HG03097 (cell line): ENCODE results near the gene CACNG3.
"Not testable (repeated sequence)": the region's sequence is repeated elsewhere in the genome, so short reads cannot be mapped to it uniquely, and the experiment has no call there.

Source experiments
- ATAC-seq: cut with Tn5 transposase; IDR thresholded peaks from one replicate; pipeline ENCODE4 v1.9.1; 2021; ENCODE audit not compliant: unreplicated experiment, low FRiP score

CACNG3 gene

DNA sequence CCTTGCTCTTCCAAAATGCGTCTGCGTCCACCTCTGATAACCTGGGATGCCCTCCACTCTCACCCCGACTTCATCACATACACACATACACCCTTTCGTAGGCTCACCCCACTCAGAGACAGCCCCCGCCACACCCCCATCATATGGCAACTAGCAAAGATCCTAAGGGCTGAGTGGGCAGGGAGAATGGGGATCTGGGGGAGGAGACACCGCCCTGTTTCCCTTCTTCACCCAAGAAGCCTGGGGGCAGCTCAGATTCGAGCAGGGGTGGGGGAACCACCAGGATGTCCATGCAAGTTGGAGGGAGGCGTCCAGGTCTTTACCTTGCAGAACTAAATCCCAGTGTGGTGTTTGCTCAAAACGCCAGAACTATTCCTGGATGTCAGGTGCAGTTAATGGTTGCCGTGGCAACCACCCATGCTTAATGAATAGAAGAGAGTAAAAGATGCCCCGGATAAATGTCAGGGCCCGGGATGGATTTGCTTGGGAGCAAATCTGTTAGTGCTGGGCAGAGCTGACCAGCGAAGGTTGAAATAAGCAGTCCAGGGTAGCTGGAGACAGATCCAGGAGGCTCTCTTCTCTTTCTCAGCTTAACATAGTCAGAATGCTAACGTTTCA, 72.8 kb downstream of the CACNG3 start:
- ATAC-seq, result no peak

GRCh38 chr16:24332178-24332577, 76.0 kb downstream of the CACNG3 start:
- ATAC-seq, result no peak

DNA sequence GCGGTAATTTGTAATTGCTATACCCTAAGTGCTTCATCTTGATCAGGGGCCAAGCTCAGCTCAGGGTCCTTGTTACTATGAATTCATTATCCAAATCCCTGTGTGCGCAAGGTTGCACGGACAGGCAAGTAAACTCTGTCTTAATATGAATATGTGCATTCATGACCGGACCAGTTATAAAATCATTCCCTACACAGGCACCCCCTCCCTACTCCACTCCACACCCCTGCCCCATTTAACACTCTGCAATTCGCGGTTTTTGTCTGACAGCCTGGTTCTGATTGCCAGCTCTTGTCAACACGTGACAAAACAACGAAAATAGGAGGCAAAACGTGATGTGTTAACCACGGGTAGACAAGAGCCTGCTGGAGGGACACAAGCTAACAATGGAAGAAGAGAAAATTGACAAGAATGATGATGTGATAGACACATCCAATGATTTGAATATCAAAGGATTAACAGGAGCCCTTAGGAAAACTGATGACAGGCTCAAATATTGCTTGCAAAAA, 76.5 kb downstream of the CACNG3 start:
- no peak for ATAC-seq

GRCh38 chr16:24336491-24336890, 80.4 kb downstream of the CACNG3 start:
- ATAC-seq, result no peak

- no peak for ATAC-seq
These were observed 80.9 kb downstream of the CACNG3 start for GRCh38 chr16:24337013-24337412.

DNA sequence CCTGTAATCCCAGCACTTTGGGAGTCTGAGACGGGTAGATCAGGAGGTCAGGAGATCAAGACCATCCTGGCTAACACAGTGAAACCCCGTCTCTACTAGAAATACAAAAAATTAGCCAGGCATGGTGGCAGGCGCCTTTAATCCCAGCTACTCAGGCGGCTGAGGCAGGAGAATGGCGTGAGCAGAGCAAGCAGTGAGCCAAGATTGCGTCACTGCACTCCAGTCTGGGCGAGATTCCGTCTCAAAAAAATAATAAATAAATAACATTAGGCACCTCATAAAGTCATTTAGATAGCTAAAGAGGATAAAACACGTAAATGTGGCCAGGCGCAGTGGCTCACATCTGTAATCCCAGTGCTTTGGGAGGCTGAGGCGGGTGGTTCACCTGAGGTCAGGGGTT, 87.7 kb downstream of the CACNG3 start:
- not testable (repeated sequence) for ATAC-seq

DNA sequence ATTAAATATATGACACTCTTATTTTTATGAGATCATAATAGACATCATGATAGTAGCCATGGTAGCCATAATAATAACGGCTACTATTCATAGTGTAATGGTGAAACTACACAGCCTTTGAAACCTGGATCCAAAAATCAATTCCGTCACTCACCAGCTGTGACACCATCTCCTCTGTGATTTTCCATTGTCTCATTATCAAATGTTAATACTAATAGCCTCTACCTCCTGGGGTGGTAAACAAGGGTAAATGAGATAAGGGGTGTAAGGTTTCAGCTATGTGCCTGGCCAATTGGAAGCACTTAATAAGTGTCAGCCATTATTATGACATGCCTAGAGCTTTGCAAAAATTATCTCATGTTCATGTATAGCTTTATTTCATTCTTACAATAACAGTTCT, 88.6 kb downstream of the CACNG3 start:
- ATAC-seq, result no peak

DNA sequence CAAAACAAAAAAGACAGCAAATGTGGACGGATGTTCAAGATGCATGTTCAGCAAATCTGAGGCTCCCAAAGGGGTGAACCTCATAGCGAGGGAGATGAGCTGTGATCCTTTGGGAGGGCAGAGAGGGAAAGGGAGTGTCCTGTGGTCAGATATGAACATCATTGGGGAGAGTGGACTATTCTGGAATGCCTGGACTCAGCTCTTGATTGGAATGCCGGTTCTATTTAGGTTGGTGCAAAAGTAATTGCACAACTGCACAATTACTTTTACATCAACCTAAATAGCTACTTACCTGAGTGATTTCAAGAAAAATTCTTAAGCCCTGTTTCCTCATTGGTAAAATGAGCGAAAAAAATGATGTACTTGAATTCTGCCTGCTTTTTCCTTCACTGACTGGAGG, 89.6 kb downstream of the CACNG3 start:
- ATAC-seq, result no peak

GRCh38 chr16:24346734-24347133, 90.6 kb downstream of the CACNG3 start:
- ATAC-seq, result no peak

DNA sequence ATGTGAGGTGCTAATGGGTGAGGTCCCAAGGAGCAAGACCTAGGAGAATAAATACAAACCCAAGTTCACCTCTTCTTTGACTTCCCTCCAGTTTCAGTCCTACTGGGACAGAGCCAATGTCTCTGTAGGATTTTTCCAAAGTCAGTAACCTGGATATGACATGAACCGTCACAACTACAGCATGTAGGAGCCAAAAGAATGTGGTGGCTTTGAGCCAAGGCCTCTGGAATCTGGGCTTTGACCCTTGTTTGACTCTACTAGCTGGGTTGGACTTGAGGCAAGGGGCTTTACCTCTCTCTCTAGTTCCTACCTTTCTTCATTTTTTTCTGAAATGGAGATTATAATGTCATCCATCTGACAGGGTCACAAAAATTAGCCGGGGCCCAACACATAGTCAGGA, 91.4 kb downstream of the CACNG3 start:
- ATAC-seq, result no peak

DNA sequence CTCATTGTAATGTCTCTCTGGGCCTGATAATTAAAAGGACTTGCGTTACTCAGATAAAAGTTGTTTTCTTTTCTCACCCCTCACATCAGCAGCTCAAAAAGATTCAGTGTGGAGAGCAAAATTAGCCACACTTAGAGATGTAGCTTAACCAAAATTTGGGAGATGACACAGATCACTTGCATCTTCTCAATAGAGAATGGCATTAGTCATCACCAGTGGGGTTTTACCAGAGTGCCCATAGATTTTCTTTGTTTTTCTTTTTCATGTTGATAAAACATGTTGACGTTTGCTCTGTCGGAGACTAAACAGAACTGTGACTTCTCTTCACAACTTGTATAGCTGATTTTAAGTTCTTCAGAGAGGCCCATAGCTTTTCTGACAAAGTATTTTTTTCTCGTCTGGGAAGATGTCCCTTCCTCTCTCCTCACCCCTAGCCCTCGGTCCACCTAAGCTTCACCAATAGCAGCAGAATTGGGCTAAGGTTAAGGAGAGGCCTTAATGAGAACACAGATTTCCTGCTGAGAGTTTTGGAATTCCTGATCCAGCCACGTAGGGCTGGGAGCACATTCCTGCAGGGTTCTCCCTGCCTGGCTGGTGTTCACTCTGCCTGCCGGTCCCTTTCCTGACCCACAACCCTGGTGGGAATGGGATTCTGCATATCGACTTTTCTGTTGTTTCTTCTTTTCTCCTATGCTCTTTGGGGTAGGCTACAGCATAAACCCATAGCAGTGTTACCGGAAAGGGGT, 92.6 kb downstream of the CACNG3 start:
- no peak for ATAC-seq

DNA sequence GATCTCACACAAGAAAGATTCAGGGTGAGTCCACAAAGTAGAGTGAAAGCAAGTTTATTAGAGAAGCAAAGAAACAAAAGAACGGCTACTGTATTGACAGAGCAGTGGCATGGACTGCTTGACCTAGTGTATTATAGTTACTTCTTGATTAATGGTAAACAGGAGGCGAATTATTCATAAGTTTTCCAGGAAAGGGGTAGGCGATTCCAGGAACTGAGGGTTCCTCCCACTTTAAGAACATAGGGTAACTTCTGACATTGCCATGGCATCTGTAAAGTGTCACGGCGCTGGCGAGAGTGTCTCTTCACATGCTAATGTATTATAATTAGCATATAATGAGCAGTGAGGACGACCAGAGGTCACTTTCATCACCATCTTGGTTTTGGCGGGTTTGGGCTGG, 93.2 kb downstream of the CACNG3 start:
- no peak for ATAC-seq

- no peak for ATAC-seq
These were observed 96.6 kb downstream of the CACNG3 start for GRCh38 chr16:24352746-24353145.

- ATAC-seq, result no peak
These were observed 97.5 kb downstream of the CACNG3 start for GRCh38 chr16:24353622-24354021.

DNA sequence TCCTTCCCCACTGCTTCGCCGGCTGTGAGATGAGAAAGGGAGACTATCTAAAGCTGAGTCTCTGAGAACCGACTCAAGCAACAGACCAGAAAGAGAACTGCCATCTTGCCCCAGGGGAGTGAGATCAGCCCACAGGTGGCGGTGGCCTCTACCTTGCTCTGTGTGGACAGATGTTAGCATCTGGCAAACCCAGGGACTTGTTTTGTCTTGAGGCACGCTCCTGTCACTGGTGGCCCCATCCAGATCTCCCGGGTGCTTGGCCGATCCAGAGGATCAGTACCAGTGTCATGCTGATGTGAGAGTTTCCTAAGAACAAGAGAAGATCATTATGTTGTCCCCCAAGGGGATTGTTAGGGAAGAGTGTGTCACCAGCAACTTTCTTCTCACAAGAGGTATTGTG, 101.4 kb downstream of the CACNG3 start:
- no peak for ATAC-seq

DNA sequence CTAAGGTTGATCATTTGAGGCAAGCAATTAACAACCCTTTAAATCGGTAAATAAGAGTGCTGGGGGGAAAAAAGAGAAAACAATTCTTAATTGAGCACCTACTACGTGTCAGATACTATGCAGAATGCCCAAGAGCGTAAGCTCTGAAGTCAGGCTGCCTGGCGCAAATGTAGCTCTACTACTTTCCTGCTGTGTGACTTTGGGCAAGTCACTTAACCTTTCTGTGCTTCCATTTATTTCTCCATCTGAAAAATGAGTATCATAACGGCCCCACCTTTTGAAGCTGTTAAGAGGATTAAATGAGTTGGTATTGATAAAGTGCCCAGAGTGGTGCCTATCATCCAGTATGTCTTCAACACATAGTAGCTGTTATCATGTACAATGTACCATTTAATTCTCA, 102.0 kb downstream of the CACNG3 start:
- ATAC-seq, result no peak

DNA sequence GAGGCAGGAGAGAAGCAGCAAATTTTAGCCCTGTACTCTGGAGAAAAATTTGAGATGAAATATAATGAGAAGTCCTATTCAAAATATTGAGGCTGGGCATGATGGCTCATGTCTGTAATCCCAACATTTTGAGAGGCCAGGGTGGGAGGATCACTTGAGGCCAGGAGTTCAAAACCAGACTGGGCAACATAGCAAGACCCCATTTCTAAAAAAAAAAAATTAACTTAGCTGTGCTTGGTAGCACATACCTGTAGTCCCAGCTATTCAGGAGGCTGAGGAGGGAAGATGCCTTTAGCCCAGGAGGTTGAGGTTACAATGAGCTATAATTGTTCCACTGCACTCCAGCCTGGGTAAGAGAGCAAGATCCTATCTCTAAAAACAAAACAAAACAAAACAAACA, 103.4 kb downstream of the CACNG3 start:
- ATAC-seq, result no peak

DNA sequence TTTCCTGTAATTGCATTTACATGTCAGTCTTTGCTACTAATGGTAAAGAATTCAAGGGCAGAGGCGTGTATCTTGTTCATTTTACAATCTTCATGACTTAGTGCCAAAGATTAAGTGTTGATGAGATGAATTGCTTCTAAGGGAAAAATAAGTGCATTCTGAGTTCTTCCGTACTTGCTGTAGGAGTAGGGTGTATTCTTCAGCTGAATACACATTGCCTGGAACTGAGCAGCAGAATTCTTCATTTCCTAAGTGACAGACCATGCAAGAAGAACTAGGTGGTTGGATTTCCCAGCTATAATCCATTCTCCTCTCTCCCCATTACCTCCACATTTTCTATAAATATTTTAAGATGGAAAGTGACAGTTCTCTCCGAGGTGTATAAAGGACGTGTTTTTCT, 104.8 kb downstream of the CACNG3 start:
- ATAC-seq, result no peak

- ATAC-seq, result no peak
These were observed 108.5 kb downstream of the CACNG3 start for GRCh38 chr16:24364596-24364995.

- no peak for ATAC-seq
These were observed 111.1 kb downstream of the CACNG3 start for GRCh38 chr16:24367186-24367710.

- ATAC-seq, result no peak
These were observed 116.7 kb downstream of the CACNG3 start for GRCh38 chr16:24372824-24373223.

DNA sequence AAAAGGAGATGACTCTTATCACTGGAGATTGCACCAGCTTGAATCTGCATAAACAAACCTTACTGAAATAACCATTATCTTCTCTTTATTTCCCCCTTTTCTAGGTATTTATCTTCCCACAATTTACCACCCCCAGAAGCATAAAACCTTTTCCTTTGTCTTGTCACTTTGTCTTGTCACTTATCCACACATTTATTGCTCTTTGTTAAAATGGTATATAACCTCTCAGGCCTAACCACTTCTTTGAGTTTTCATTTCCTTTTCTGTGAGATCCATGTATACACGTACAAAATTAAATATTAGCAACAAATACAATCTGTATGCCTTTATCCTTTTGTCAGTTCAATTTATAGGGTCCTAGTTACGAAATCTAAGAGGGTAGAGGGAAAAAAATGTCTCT, 122.9 kb downstream of the CACNG3 start:
- ATAC-seq, result no peak
